Astrocyte (in vitro differentiated cells and primary cell): ENCODE results near the gene CRIM1.

Experiments
- CTCF ChIP-seq: IDR thresholded peaks from 2 replicates; pipeline ENCODE4 v1.5.1; 2011; ENCODE audit warnings: low read depth, mild to moderate bottlenecking, inconsistent platforms, low read length, moderate library complexity; ENCODE audit not compliant: insufficient read depth
- EZH2 ChIP-seq: IDR thresholded peaks from 2 replicates; pipeline ENCODE4 v1.6.1; 2012; ENCODE audit warnings: mild to moderate bottlenecking, low read length, inconsistent platforms; ENCODE audit not compliant: insufficient read depth

GRCh38 chr2:36393738-36394256 lies 38.2 kb downstream of the CRIM1 start:
- no peak for TF ChIP-seq CTCF
- TF ChIP-seq EZH2, result no peak
